ENCODE data around the gene ESRRA. TPM values are rescaled to one million over a fixed set of nuclear protein-coding genes. Genes with fewer than 3 reads are reported as not detected.

ESRRA gene
- total and polyA plus RNA-seq, 10 of the 15 experiments (the other 5 are each of a cell fraction or from before 2014, with no cell fraction given): 0.32 to 48.9 (median 12.6) TPM

GRCh38 chr11:64284048-64284961, 21.0 kb upstream of the ESRRA start, which contains the start of gene BAD (continued):
- TF ChIP-seq TAF1 (IDR thresholded peaks at IDR 0.05; ENCODE audit: borderline replicate concordance, low read depth, low read length) (peak; percentile 31), CHD4 (IDR thresholded peaks at IDR 0.05) (no peak), GATAD2B (conservative IDR thresholded peaks at IDR 0.05; ENCODE audit: low read depth) (no peak; the same call in 1 of the 2 replicates), E2F8 (IDR thresholded peaks at IDR 0.05; ENCODE audit: low read depth, partially characterized antibody) (no peak), LARP7 (IDR thresholded peaks at IDR 0.05) (peak; percentile 70; the same call in 1 of the 2 replicates), NRF1 (conservative IDR thresholded peaks at IDR 0.05; ENCODE audit: low read depth, low read length) (no peak), PKNOX1 (IDR thresholded peaks at IDR 0.05) (peak; percentile 98), PAX5 (IDR thresholded peaks at IDR 0.05; ENCODE audit: borderline replicate concordance, low read depth, low read length) (0 out of 2 replicates have a peak, but pooled peaks have one; percentile 5), RCOR1 (conservative IDR thresholded peaks at IDR 0.05; ENCODE audit: low read depth, low read length) (no peak), CBFB (IDR thresholded peaks at IDR 0.05; ENCODE audit: low read depth) (no peak), RELB (IDR thresholded peaks at IDR 0.05; ENCODE audit: low read depth) (no peak), NR2C1 (IDR thresholded peaks at IDR 0.05) (peak; percentile 52), ZSCAN29 (IDR thresholded peaks at IDR 0.05) (no peak), ESRRA (IDR thresholded peaks at IDR 0.05; ENCODE audit: low read length) (no peak), CEBPB (IDR thresholded peaks at IDR 0.05; ENCODE audit: borderline replicate concordance in 1 of 2, low read depth in 2 of 2, low read length in 2 of 2) (no peak), ZNF274 (IDR thresholded peaks at IDR 0.05; ENCODE audit: insufficient read depth, insufficient read length) (no peak)
- TF ChIP-seq, protein P1, sequence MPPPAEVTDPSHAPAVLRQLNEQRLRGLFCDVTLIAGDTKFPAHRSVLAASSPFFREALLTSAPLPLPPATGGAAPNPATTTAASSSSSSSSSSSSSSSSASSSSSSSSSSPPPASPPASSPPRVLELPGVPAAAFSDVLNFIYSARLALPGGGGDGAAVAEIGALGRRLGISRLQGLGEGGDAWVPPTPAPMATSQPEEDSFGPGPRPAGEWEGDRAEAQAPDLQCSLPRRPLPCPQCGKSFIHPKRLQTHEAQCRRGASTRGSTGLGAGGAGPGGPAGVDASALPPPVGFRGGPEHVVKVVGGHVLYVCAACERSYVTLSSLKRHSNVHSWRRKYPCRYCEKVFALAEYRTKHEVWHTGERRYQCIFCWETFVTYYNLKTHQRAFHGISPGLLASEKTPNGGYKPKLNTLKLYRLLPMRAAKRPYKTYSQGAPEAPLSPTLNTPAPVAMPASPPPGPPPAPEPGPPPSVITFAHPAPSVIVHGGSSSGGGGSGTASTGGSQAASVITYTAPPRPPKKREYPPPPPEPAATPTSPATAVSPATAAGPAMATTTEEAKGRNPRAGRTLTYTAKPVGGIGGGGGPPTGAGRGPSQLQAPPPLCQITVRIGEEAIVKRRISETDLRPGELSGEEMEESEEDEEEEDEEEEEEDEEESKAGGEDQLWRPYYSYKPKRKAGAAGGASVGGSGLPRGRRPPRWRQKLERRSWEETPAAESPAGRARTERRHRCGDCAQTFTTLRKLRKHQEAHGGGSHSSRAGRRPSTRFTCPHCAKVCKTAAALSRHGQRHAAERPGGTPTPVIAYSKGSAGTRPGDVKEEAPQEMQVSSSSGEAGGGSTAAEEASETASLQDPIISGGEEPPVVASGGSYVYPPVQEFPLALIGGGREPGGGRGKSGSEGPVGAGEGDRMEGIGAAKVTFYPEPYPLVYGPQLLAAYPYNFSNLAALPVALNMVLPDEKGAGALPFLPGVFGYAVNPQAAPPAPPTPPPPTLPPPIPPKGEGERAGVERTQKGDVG (CRISPR knock-in tag; IDR thresholded peaks at IDR 0.05): no peak
- TF ChIP-seq, protein P2, sequence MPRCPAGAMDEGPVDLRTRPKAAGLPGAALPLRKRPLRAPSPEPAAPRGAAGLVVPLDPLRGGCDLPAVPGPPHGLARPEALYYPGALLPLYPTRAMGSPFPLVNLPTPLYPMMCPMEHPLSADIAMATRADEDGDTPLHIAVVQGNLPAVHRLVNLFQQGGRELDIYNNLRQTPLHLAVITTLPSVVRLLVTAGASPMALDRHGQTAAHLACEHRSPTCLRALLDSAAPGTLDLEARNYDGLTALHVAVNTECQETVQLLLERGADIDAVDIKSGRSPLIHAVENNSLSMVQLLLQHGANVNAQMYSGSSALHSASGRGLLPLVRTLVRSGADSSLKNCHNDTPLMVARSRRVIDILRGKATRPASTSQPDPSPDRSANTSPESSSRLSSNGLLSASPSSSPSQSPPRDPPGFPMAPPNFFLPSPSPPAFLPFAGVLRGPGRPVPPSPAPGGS (IDR thresholded peaks at IDR 0.05; ENCODE audit: borderline replicate concordance, insufficient read depth, low read depth, low read length, poor library complexity, severe bottlenecking): no peak
